GM12801 (cell line): ENCODE measurements around the gene UBQLN1.

Source experiments
- TF ChIP-seq, protein P1 (sequence below): IDR thresholded peaks from one replicate; pipeline ENCODE4 v1.5.1; 2011; ENCODE audit warnings: control low read depth; ENCODE audit not compliant: insufficient read length; ENCODE audit errors: extremely low read depth

UBQLN1 gene

DNA sequence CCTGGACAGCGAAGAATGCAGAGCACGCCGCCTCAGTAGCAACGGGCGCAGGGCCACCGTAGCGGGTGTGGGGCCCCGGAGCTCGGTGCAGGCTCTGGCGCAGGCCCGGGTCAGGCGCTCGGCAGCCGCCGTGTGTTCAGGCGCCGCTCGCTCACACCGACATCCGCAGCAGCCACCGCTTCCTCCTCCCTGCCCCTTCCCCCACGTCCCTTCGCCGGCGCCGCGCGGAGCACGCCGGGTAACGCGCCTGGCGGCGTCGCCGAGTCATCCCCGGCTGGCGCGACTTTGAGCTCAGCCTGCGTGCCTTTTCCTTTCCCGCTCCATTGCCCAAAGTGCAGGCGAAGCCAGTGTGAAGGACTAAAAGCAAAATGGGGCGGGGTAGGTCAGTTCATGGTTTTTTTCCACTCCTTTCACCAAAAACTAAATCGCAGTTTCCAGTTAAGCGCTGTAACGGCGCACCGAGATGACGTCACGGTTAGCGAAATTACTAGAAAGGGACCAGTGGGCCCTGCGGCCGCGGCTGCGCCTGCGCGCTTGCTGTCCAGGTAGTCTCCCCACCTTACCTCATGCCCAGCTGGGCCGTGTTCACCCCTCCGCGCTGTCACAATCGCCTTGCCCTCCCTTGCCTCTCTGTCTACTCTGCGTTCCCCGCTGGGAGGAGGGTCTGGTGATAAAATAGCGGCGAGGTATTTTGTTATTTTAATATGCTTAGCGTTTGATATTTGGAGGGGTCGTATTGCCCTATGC, at the start of gene UBQLN1:
Gene UBQLN1, minus strand, starts transcription at position 191 of the 747 bp plus-strand sequence. CDS start 279 bp downstream, outside the sequence.
- TF ChIP-seq, protein P1, sequence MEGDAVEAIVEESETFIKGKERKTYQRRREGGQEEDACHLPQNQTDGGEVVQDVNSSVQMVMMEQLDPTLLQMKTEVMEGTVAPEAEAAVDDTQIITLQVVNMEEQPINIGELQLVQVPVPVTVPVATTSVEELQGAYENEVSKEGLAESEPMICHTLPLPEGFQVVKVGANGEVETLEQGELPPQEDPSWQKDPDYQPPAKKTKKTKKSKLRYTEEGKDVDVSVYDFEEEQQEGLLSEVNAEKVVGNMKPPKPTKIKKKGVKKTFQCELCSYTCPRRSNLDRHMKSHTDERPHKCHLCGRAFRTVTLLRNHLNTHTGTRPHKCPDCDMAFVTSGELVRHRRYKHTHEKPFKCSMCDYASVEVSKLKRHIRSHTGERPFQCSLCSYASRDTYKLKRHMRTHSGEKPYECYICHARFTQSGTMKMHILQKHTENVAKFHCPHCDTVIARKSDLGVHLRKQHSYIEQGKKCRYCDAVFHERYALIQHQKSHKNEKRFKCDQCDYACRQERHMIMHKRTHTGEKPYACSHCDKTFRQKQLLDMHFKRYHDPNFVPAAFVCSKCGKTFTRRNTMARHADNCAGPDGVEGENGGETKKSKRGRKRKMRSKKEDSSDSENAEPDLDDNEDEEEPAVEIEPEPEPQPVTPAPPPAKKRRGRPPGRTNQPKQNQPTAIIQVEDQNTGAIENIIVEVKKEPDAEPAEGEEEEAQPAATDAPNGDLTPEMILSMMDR = no peak

DNA sequence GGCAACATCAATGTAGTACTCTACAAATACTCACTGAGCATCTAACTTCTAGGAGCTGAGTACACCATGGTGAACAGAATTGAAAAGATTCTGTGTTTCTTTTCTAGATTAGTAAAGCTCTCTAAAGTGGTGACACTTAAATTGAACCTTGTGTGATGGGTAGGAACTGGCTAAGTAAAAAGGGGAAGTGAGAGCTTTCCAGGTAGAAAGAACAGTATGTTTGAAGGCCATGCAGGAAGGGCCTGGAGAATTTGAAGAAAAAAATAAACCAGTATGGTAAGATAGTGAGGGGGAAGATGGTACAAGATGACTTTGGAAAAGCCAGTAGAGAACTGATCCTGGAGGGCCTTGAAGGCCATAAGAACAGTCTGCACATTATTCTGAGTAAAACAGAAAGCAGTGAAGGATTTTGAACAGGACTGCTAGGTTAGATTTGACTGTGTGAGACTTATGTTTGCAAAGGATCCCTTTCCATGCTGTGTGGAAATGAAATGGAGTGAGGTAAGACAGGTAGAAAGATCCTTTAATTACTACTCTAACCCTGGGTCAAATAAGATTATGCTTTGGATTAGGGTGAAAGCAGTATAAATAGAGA, 46.7 kb upstream of the UBQLN1 start:
- TF ChIP-seq, protein P1 = no peak

DNA sequence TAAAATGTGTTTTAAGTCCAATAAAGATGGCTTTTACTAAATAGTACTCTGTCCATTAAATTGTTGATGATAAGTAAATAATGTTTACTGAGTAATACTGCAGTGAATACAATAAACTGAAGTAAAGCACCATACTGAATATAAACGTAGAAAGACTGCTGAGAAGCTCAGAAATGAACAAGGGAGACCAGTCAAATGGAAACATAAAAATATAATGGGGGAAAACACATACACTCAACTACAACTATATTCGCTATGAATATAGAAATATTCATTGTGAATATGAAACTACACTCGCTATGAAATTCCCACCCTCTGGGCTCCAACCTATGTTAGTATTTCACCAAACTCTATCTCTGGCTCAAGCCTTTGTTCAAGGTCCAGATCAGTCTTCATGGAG, 41.9 kb upstream of the UBQLN1 start:
- TF ChIP-seq, protein P1 = no peak

DNA sequence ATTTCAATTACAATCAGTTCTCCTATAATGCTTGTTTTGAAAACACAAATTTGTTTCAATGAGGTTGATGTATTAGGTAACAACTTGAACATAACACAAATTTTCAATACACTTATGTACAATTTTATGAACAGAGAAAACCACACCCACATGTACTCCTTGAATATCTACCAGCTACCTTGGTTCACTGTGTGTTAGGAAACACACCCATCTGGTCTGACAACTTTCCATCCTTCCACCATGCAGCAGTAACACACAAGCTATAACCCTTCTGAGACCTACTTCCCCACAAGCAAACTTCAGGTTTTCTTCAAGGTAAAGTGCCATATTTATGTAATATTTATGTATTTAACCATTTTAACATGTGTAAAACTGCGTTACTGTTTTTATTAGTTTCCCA, 36.4 kb upstream of the UBQLN1 start:
- TF ChIP-seq, protein P1 = no peak

DNA sequence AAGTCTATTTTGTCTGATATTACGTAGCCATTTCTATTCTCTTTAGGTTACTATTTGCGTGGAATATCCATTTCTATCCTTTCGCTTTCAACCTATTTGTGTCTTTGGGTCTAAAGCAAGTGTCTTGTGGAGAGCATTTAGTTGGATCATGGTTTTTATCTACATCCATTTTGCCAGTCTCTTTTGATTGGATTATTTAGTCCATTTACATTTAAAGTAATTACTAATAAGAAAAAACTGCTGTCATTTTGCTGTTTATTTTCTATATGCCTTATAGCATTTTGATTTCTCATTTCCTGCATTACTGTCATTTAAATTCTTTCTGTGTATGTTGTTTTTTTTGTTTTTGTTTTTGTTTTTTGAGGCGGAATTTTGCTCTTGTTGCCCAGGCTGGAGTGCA, 26.0 kb upstream of the UBQLN1 start:
- TF ChIP-seq, protein P1 = no peak

DNA sequence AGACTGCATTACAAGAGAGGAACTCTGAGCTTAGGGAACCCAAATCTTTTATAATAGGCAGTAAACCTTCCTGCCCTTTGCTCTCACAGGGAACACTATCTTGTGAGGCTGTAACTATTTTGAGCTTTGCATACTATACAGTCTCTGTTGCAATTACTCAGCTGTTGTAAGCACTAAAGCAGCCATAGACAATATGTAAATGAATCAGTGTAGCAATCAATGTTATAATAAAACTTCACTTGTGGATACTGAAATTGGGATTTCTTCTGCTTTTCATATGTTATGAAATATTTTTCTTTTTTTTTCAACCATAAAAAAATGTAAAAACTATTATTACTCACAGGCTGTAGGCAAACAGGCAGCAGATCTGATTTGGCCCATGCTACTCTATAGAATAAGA, 16.7 kb upstream of the UBQLN1 start:
- TF ChIP-seq, protein P1 = no peak

DNA sequence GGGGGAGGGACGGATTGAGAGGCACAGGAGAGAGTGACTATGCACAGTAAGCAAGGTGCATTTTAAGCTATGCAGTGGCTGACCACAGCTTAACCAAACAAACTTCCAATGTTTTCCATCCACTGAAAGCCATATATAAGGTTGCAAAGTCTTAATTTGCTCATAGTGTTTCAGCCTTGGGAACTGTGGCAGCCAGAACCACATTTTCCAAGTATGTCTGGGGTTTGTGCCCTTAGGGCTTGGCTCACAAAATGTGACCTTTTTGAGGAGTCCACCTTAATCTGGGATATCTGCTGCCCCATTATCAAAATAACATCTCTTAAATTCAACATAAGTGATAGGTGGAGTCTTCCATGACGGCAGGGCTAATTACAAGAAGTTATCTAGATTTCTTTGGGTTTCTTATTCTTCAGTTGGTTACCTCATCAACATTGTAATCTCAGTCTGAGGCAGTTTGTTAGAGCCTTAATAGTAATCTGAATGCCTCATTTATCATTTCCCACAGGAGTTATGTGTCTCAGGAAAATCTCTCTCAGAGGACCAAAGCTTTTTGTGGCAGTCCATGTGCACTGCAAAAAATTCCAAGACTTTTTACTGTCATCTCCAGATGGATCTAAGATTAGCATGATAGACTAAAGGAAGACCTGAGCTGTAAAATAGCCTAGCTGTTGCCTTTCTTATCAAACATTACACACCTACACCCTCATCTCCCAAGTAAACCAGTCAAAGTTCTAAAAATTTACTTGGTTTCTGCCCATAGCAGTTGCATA, 15.2 kb upstream of the UBQLN1 start:
- TF ChIP-seq, protein P1 = no peak
